ENCODE results near the gene GRM7. TPM values are rescaled to one million over a fixed set of nuclear protein-coding genes. Genes with fewer than 3 reads are reported as not detected.

Gene GRM7
- total RNA-seq, 1 donor from 2014 or later = not detected

DNA sequence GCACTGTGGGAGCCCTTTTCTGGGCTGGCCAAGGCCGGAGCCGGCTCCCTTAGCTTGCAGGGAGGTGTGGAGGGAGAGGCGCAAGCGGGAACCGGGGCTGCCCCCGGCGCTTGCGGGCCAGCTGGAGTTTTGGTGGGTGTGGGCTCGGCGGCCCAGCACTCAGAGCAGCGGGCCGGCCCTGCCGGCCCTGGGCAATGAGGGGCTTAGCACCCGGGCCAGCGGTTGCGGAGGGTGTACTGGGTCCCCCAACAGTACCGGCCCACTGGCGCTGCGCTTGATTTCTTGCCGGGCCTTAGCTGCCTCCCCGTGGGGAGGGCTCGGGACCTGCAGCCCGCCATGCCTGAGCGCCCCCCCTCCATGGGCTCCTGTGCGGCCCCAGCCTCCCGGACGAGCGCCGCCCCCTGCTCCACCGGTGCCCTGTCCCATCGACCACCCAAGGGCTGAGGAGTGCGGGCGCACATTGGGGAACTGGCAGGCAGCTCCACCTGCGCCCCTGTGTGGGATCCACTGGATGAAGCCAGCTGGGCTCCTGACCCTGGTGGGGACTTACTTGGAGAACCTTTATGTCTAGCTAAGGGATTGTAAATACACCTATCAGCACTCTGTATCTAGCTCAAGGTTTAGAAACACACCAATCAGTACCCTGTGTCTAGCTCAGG is 707.7 kb downstream of the GRM7 start:
- TF ChIP-seq, protein P1, sequence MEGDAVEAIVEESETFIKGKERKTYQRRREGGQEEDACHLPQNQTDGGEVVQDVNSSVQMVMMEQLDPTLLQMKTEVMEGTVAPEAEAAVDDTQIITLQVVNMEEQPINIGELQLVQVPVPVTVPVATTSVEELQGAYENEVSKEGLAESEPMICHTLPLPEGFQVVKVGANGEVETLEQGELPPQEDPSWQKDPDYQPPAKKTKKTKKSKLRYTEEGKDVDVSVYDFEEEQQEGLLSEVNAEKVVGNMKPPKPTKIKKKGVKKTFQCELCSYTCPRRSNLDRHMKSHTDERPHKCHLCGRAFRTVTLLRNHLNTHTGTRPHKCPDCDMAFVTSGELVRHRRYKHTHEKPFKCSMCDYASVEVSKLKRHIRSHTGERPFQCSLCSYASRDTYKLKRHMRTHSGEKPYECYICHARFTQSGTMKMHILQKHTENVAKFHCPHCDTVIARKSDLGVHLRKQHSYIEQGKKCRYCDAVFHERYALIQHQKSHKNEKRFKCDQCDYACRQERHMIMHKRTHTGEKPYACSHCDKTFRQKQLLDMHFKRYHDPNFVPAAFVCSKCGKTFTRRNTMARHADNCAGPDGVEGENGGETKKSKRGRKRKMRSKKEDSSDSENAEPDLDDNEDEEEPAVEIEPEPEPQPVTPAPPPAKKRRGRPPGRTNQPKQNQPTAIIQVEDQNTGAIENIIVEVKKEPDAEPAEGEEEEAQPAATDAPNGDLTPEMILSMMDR (IDR thresholded peaks at IDR 0.05; ENCODE audit: insufficient read depth, low read length, severe bottlenecking) = no peak
- no peak for DNase-seq (ENCODE audit: low read depth)
- FAIRE-seq = no peak
- Histone ChIP-seq H3K27me3 (ENCODE audit: control insufficient read depth, insufficient read depth, low read length) (no peaks in the 10 kb centered on the region), H3K4me3 (ENCODE audit: low read depth, low read length) (no peak overlapping the region), H3K36me3 (ENCODE audit: control insufficient read depth, insufficient read depth, low read length) (no peaks in the 10 kb centered on the region)

DNA sequence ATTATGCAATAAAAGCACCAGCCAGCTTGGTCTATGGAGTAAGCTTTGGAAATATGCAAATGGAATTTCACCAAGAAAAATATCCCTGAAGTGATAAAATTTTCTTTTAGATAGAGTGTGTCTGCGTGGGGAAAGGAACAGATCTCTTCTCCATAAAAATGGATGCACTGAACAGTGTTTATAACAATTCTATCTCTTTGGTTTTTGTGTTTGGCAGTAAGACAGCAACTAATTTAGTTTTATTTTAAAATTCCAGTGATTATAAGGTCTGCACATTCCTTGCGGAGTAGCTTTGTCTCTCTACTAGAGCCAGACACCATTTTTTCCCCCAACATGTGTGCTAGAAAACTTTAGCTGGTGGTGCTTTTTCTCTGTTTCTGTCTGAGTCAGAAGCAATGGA is 712.4 kb downstream of the GRM7 start:
- H3K4me3 ChIP-seq (ENCODE audit: low read depth, low read length) = no peak overlapping the region
- FAIRE-seq = no peak
- TF ChIP-seq, protein P1 (IDR thresholded peaks at IDR 0.05; ENCODE audit: insufficient read depth, low read length, severe bottlenecking) = no peak
- no peaks in the 10 kb centered on the region for H3K27me3 ChIP-seq (ENCODE audit: control insufficient read depth, insufficient read depth, low read length)
- no peaks in the 10 kb centered on the region for H3K36me3 ChIP-seq (ENCODE audit: control insufficient read depth, insufficient read depth, low read length)
- no peak for DNase-seq (ENCODE audit: low read depth)

DNA sequence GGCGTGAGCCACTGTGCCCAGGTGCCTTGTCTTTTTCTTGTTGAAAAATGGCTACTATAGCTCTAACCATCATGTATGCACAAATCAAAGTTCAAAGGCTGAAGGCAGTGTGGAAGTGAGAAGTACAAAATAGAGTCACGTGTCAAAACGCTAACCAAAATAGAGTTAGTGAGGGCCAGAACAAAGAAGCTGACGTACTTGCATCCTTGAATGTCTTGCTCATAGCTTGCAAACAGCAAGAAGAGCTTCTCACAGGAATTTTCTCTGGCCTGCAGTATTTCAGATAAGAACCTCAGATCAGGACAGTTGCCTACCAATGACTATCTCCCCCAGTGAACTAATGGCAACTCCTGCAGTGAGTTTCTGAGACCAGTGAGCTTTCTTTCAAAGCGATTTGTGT is 713.5 kb downstream of the GRM7 start:
- TF ChIP-seq, protein P1 (IDR thresholded peaks at IDR 0.05; ENCODE audit: insufficient read depth, low read length, severe bottlenecking) = no peak
- no peaks in the 10 kb centered on the region for H3K36me3 ChIP-seq (ENCODE audit: control insufficient read depth, insufficient read depth, low read length)
- H3K4me3 ChIP-seq (ENCODE audit: low read depth, low read length) = no peak overlapping the region
- DNase-seq (ENCODE audit: low read depth) (no peak), FAIRE-seq (no peak)
- H3K27me3 ChIP-seq (ENCODE audit: control insufficient read depth, insufficient read depth, low read length) = no peaks in the 10 kb centered on the region

DNA sequence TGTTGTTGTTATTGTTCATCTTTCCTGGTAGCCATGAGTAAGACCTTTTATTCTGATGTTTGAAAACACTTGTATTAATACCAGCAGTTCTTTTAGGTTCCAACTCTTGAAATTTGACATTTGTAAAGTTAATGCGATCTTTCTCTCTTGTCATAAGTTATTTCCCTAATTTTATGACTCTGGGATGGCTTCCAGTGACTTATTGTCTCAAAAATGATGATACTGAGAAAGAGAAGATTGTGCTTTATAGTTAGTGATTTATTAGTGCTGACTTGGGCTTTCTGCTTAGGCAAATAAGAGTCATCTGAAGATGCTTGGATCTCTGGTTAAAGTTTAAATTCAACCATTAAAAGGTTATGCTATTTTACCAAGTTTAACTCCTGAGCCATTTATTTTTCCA is 715.2 kb downstream of the GRM7 start:
- TF ChIP-seq, protein P1 (IDR thresholded peaks at IDR 0.05; ENCODE audit: insufficient read depth, low read length, severe bottlenecking) = no peak
- no peaks in the 10 kb centered on the region for H3K27me3 ChIP-seq (ENCODE audit: control insufficient read depth, insufficient read depth, low read length)
- DNase-seq (ENCODE audit: low read depth) (no peak), FAIRE-seq (no peak)
- no peak overlapping the region for H3K4me3 ChIP-seq (ENCODE audit: low read depth, low read length)
- H3K36me3 ChIP-seq (ENCODE audit: control insufficient read depth, insufficient read depth, low read length) = no peaks in the 10 kb centered on the region

DNA sequence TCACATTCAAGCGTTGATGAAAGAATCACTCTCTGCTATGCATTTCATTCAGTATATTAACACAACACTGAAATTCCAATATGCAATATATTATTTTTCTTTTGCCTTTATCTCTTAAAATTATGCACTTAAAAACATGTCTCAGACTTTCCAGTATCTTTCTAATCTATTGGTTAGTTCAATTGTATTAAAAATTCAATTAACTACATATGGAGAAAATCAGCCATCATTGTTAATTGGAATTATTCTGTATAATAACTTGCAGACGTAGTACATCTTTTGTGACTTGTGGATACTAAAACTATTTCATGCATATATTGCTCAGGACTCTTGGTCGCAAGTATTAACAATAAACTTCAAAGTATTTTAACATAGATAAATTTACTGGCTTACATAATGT is 715.6 kb downstream of the GRM7 start:
- Histone ChIP-seq H3K27me3 (ENCODE audit: control insufficient read depth, insufficient read depth, low read length) (no peaks in the 10 kb centered on the region), H3K36me3 (ENCODE audit: control insufficient read depth, insufficient read depth, low read length) (no peaks in the 10 kb centered on the region), H3K4me3 (ENCODE audit: low read depth, low read length) (no peak overlapping the region)
- TF ChIP-seq, protein P1 (IDR thresholded peaks at IDR 0.05; ENCODE audit: insufficient read depth, low read length, severe bottlenecking) = no peak
- no peak for DNase-seq (ENCODE audit: low read depth)
- no peak for FAIRE-seq

DNA sequence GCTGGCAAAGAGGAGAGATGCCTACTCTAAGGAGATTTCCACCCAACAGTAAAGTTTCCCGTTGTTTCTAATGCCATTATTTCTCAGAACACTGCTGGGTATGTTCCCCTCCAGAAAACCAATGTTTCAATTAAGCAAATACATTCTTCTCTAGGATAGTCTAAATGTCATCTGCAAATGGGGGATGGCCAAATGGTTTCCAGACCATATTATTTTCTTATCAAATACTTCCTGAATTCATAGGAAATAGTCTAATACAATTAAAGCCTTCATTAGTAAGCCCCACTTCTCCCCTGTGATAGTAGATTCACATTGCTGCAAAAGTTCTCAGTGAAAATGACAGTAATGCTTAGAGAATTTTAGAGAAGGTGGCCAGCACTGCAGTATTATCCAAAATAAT is 716.6 kb downstream of the GRM7 start:
- DNase-seq (ENCODE audit: low read depth) (no peak), FAIRE-seq (no peak)
- TF ChIP-seq, protein P1 (IDR thresholded peaks at IDR 0.05; ENCODE audit: insufficient read depth, low read length, severe bottlenecking) = no peak
- no peaks in the 10 kb centered on the region for H3K27me3 ChIP-seq (ENCODE audit: control insufficient read depth, insufficient read depth, low read length)
- no peak overlapping the region for H3K4me3 ChIP-seq (ENCODE audit: low read depth, low read length)
- H3K36me3 ChIP-seq (ENCODE audit: control insufficient read depth, insufficient read depth, low read length) = no peaks in the 10 kb centered on the region

Data from bronchial epithelial cell (primary cell).